ENCODE results near the gene GPS1. TPM values are rescaled to one million over a fixed set of nuclear protein-coding genes. Genes with fewer than 3 reads are reported as not detected.

The GPS1 gene
- total RNA-seq, 1 donor from 2014 or later: 86.5 TPM

DNA sequence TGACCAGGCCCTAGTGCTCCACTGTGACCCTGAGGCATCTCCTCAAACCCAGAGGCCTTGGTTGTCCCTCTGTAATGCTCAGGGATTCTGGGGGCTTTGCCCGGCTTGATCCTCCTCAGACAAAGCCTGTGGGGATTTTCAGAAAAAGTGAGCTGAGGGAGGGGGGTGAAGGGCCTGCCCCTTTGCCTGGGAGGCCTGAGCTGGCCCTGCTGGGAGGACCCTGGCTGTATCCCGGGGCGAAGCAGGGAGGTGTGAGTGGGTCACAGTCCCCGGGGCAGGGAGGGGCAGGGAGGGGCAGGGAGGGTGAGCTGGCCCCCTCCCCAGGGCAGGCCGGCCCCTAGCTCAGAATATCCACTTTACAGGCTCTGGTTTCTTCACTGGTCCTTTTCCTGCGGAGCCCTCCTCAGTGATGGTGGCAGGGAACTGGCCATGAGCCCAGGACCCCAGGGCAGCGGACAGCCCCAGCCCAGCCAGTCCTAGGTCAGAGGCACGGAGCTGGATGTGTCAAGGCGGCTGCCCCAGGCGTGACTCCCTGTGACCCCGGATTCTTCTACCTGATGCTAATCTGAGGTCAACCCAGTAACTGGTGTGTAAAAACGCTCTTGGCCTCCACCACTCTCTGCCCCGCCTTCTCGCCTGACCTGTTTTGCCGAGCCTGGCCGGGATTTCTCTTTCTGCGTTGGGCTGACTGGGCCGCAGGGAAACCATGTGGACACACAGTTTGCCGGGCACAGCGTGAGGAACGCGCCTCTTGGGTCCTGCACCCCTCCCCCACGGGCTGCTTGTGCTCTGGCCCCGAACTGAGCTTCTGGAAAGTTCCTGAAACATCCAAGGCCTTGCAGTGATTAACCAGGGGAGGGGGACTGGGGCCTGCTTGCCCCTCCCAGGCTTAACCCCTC, 52.1 kb downstream of the GPS1 start:
- DNase-seq: peak; percentile 79
- ATAC-seq (ENCODE audit: poor library complexity): peak; percentile 11
- intact Hi-C loops (cut with DNase I): no loop called here

DNA sequence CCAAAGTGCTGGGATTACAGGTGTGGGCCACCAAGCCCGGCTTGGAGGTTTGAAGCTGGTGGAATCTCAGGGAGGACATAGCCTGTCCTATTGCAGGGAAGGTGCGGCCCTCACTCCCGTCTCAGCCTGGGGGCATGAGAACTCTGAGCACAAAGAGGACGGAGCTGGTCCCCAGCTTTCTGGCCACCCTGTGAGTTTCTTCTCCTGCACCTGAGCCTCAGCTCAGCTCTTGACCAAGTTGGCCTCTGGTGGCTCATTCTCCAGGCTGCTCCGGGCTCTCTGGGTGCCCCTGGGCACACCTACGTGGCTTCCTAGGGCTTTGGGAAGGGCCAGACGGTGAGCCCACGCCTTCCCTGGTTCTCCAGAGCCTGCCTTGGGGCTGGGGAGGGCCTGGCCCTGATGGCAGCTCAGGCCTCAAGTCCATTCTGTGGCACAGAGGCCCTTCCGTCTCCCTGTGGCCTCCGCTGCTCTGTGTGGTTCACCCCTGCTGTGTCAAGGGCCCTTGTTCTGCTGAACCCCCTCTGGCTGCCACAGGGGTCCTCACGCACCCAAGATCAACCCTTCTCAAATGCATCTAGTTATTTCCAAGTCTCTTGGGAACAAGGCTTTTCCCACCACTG, 53.2 kb downstream of the GPS1 start:
- DNase-seq: no peak
- intact Hi-C loops (cut with DNase I): no loop called here
- ATAC-seq (ENCODE audit: poor library complexity): no peak

DNA sequence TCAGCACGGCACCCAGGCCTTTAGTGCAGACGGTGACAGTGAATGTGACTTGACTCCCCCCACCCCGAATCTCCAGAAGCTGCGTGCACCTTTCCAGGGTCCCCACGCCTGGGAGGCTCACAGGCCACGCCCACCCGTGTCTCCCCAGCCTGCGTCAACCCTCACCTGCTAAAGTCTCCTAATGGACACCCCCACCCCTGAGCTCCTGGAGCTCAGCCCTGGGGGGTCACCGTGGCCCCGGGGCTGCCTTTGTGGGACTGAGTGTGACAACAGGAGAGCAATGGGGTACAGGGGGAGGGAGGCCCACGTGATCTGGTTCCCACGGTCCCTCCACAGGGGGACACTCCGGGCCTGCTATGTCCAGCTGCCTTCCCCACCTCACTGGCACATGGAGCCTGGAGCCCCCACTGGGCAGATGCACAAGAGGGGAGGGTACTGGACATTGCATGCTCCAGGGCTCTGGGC, 53.8 kb downstream of the GPS1 start:
- intact Hi-C loops (cut with DNase I): no loop called here
- ATAC-seq (ENCODE audit: poor library complexity): no peak
- DNase-seq: peak; percentile 37

DNA sequence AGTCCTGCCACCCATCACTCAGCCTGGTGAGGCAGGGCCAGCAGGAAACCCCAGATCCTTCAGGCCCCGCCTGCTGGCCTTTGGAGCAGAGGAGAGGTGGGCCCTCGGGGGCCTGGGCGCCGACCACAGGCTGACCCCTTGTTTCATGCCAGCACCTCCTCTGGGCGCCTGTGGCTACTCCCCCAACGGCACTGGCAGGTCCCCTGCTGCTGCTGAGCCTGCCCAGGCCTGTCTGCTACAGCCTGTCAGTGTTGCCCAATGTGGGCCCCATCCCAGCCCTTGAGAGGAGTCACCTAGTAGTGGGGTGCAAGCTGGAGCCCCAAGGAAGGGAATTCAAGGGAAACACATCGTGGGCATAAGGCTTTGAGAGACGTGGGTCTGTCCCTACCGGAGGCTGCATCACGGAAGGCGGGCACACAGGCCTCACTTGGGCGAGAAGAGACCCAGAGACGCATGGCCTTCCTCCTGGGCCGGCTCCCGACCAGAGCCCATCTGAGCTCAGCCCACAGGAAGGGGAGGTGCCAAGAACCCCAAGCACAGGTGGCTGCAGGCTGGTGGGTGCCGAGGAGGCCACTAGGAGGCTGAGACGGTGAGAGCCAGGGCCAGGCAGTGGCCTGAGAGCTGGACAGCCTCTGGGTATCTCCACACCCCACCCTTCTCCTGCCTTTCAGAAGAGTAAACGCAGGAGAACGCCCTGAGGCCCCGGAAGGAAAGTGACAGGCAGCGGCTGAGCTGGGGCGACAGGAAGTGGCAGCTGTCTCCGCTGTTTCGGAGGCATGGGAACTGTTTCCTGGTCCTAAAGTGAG, 54.4 kb downstream of the GPS1 start:
- intact Hi-C loops (cut with DNase I): no loop called here
- peak; percentile 74 for DNase-seq
- peak; percentile 43 for ATAC-seq (ENCODE audit: poor library complexity)

DNA sequence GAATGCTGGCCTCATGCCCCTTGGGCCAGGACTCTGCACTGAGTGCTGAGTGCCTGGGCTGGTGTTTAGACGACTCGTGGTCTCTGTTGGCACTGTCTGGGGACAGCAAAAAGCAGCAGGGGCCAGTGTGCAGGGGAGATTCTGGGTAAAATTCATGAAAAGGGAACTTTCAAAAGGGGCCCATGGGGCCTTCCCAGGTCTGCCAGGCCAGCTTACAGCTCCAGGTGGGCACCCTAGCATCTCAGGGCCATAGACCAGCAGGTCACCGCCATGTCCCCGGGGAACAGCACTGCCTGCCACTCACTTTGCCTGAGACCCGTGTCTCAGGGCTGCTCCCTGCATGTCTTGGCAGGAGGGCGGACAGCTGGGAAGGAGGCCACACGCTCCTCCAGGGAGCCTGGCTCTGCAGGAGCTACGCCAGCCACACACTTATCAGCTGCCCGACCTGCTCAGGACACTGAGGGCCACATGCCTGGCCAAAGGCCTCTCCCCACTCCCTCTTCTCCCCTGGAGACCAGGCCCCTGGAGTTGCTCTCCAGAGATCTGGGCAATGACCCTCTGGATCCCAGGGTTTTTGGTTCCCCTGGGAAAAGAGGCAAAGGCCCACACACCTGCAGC, 55.1 kb downstream of the GPS1 start:
- ATAC-seq (ENCODE audit: poor library complexity): peak; percentile 9
- intact Hi-C loops (cut with DNase I): no loop called here
- DNase-seq: peak; percentile 43

Other genes with a start within 250 kb of the GPS1 start
- not detected for gene GCGR, start 247.7 kb upstream of the GPS1 start, total RNA-seq
- gene MCRIP1, start 218.6 kb upstream of the GPS1 start, total RNA-seq: 104 TPM
- not detected for gene PPP1R27, start 216.8 kb upstream of the GPS1 start, total RNA-seq
- 309 TPM for gene P4HB, start 191.4 kb upstream of the GPS1 start, total RNA-seq
- gene ARHGDIA, start 180.6 kb upstream of the GPS1 start, total RNA-seq: 113 TPM
- gene ALYREF, start 160.3 kb upstream of the GPS1 start, total RNA-seq: 29.9 TPM
- 176 TPM for gene ANAPC11, start 160.2 kb upstream of the GPS1 start, total RNA-seq
- 0.24 TPM for gene NPB, start 149.7 kb upstream of the GPS1 start, total RNA-seq
- gene PCYT2, start 140.5 kb upstream of the GPS1 start, total RNA-seq: 29.5 TPM
- 6.1 TPM for gene SIRT7, start 133.7 kb upstream of the GPS1 start, total RNA-seq
- gene MAFG, start 124.2 kb upstream of the GPS1 start, total RNA-seq: 29.9 TPM
- 3.2 TPM for gene PYCR1, start 114.6 kb upstream of the GPS1 start, total RNA-seq
- 3.5 TPM for gene MYADML2, start 104.7 kb upstream of the GPS1 start, total RNA-seq
- 0.56 TPM for gene NOTUM, start 90.7 kb upstream of the GPS1 start, total RNA-seq
- gene ASPSCR1, start 74.3 kb upstream of the GPS1 start, total RNA-seq: 25.4 TPM
- 27.8 TPM for gene CENPX, start 29.0 kb upstream of the GPS1 start, total RNA-seq
- 4.7 TPM for gene LRRC45, start 28.6 kb upstream of the GPS1 start, total RNA-seq
- gene RAC3, start 20.2 kb upstream of the GPS1 start, total RNA-seq: 0.97 TPM
- gene DCXR, start 14.2 kb upstream of the GPS1 start, total RNA-seq: 178 TPM
- 20.5 TPM for gene RFNG, start 87 bp upstream of the GPS1 start, total RNA-seq
- 57.9 TPM for gene DUS1L, start 13.9 kb downstream of the GPS1 start, total RNA-seq
- gene FASN, start 46.3 kb downstream of the GPS1 start, total RNA-seq: 23.0 TPM
- 8.6 TPM for gene CCDC57, start 160.9 kb downstream of the GPS1 start, total RNA-seq
- gene SLC16A3, start 177.1 kb downstream of the GPS1 start, total RNA-seq: 10.0 TPM
- 54.4 TPM for gene CSNK1D, start 221.8 kb downstream of the GPS1 start, total RNA-seq

All from Right ventricle myocardium superior (tissue), 1 donor.